ENCODE measurements around the gene IL27RA. TPM values are rescaled to one million over a fixed set of nuclear protein-coding genes. Genes with fewer than 3 reads are reported as not detected.
A peak's percentile ranks its signal among the peaks of the same experiment; 100 is the strongest.

The IL27RA gene
- total and polyA plus RNA-seq, 4 donors, result 1.0 to 2.8 (median 1.6) TPM

- H3K9me3 ChIP-seq (ENCODE audit: control insufficient read depth in 4 of 4, low read length in 3 of 4), result no peaks in the 10 kb centered on the region
- peak overlapping the region; percentile 21 to 48 for H3K9ac ChIP-seq (ENCODE audit: low read depth in 1 of 2, low read length in 2 of 2)
- WGBS, result 11% methylated on average over 14 of the region's 14 CpGs
- no peaks in the 10 kb centered on the region for H3K27me3 ChIP-seq (ENCODE audit: control insufficient read depth in 4 of 4, insufficient read depth in 4 of 4, low read length in 3 of 4)
- peaks cover 6 to 15% (median 10%) of the 10 kb centered on the region in 4 donors for H3K4me1 ChIP-seq (ENCODE audit: control insufficient read depth in 4 of 4, insufficient read depth in 4 of 4, low read length in 3 of 4)
- H3K36me3 ChIP-seq (ENCODE audit: control insufficient read depth in 4 of 4, insufficient read depth in 3 of 4, low read depth in 1 of 4, low read length in 3 of 4), result peaks cover 0 to 2% (median 0%) of the 10 kb centered on the region in 4 donors
- no peak for DNase-seq (ENCODE audit: low spot score)
- TF ChIP-seq ZBTB33 (IDR thresholded peaks at IDR 0.05) (no peak), RXRA (IDR thresholded peaks at IDR 0.05) (peak; percentile 29 to 47), TAF1 (conservative IDR thresholded peaks at IDR 0.05) (peak; percentile 51), HNF4A (conservative IDR thresholded peaks at IDR 0.05) (peak; percentile 61 to 81), RAD21 (IDR thresholded peaks at IDR 0.05) (peak in 1 of 2 donors; percentile 21), GABPA (IDR thresholded peaks at IDR 0.05 in 1 of 2, conservative IDR thresholded peaks at IDR 0.05 in 1 of 2) (peak in 1 of 2 donors; percentile 36), FOXA2 (IDR thresholded peaks at IDR 0.05) (no peak), REST (IDR thresholded peaks at IDR 0.05) (peak; percentile 27), JUND (IDR thresholded peaks at IDR 0.05) (peak; percentile 27 to 46), NR2F2 (IDR thresholded peaks at IDR 0.05) (no peak), YY1 (IDR thresholded peaks at IDR 0.05) (peak; percentile 78), SP1 (IDR thresholded peaks at IDR 0.05) (peak; percentile 92), HNF4G (IDR thresholded peaks at IDR 0.05) (peak; percentile 46), ATF3 (IDR thresholded peaks at IDR 0.05) (no peak), FOXA1 (IDR thresholded peaks at IDR 0.05) (no peak), EGR1 (IDR thresholded peaks at IDR 0.05; ENCODE audit: low read depth in 2 of 2) (peak in 1 of 2 donors; percentile 11)
- TF ChIP-seq, protein P1, sequence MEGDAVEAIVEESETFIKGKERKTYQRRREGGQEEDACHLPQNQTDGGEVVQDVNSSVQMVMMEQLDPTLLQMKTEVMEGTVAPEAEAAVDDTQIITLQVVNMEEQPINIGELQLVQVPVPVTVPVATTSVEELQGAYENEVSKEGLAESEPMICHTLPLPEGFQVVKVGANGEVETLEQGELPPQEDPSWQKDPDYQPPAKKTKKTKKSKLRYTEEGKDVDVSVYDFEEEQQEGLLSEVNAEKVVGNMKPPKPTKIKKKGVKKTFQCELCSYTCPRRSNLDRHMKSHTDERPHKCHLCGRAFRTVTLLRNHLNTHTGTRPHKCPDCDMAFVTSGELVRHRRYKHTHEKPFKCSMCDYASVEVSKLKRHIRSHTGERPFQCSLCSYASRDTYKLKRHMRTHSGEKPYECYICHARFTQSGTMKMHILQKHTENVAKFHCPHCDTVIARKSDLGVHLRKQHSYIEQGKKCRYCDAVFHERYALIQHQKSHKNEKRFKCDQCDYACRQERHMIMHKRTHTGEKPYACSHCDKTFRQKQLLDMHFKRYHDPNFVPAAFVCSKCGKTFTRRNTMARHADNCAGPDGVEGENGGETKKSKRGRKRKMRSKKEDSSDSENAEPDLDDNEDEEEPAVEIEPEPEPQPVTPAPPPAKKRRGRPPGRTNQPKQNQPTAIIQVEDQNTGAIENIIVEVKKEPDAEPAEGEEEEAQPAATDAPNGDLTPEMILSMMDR (IDR thresholded peaks at IDR 0.05; ENCODE audit: low read depth, low read length, missing input control), result no peak
- TF ChIP-seq, protein P2, sequence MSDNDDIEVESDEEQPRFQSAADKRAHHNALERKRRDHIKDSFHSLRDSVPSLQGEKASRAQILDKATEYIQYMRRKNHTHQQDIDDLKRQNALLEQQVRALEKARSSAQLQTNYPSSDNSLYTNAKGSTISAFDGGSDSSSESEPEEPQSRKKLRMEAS (IDR thresholded peaks at IDR 0.05), result peak; percentile 80
- peak overlapping the region; percentile 93 to 96 for H3K27ac ChIP-seq (ENCODE audit: low read depth in 1 of 2, low read length in 2 of 2)
- peak overlapping the region; percentile 52 to 83 (median 58) for H3K4me3 ChIP-seq (ENCODE audit: low read depth in 1 of 3, low read length in 3 of 3)
Measured at GRCh38 chr19:14004619-14005348, 26.8 kb upstream of the IL27RA start.

Data from liver (tissue), 9 donors.